ENCODE results near the gene ZNF48.

GRCh38 chr16:30358577-30358936 lies 36.7 kb upstream of the ZNF48 start:
- TF ChIP-seq CTCF (IDR thresholded peaks at IDR 0.05; ENCODE audit: low read depth, low read length) (no peak), EZH2phosphoT487 (IDR thresholded peaks at IDR 0.05; ENCODE audit: low read depth) (no peak)
